ENCODE results near the gene AGFG2. TPM values are rescaled to one million over a fixed set of nuclear protein-coding genes. Genes with fewer than 3 reads are reported as not detected.
"Not testable (repeated sequence)": the region's sequence is repeated elsewhere in the genome, so short reads cannot be mapped to it uniquely, and the experiment has no call there.

The AGFG2 gene
- total RNA-seq, 2 donors from 2014 or later, result 8.5 to 28.9 TPM

GRCh38 chr7:100520138-100520537 is 18.9 kb upstream of the AGFG2 start:
- no peak for DNase-seq
- WGBS, 2 experiments (ENCODE audit: insufficient coverage in 1 of 2, insufficient read length in 1 of 2), result 73% methylated on average over 1 of the region's 1 CpG; no CpG with 5 or more reads in 1 of the 2 experiments
- Mint-ChIP-seq H3K27me3 (ENCODE audit: insufficient read depth) (peaks cover 10% of the 10 kb centered on the region), H3K27ac (no peak overlapping the region), H3K4me1 (peaks cover 4% of the 10 kb centered on the region), H3K4me3 (no peak overlapping the region), H3K9me3 (peaks cover 11% of the 10 kb centered on the region), H3K36me3 (ENCODE audit: low read depth) (no peaks in the 10 kb centered on the region)
- Histone ChIP-seq H3K4me1 (ENCODE audit: control insufficient read depth, insufficient read depth, low read length) (no peaks in the 10 kb centered on the region), H3K27ac (ENCODE audit: low read depth, low read length) (no peak overlapping the region), H3K9me3 (ENCODE audit: control insufficient read depth, low read length) (no peaks in the 10 kb centered on the region), H3K27me3 (ENCODE audit: control insufficient read depth, insufficient read depth, low read length, poor library complexity, severe bottlenecking) (no peaks in the 10 kb centered on the region), H3K36me3 (ENCODE audit: control insufficient read depth, insufficient read depth, low read length) (no peaks in the 10 kb centered on the region), H3K9ac (ENCODE audit: extremely low read depth, low read length, poor library complexity, severe bottlenecking) (no peak overlapping the region), H3K4me3 (ENCODE audit: low read length) (no peak overlapping the region)
- TF ChIP-seq CTCF (conservative IDR thresholded peaks at IDR 0.05), result no peak

GRCh38 chr7:100521076-100521475 is 17.9 kb upstream of the AGFG2 start:
- no peak for TF ChIP-seq CTCF (conservative IDR thresholded peaks at IDR 0.05)
- H3K4me3 Mint-ChIP-seq, result no peak overlapping the region
- H3K4me1 ChIP-seq (ENCODE audit: control insufficient read depth, insufficient read depth, low read length), result no peaks in the 10 kb centered on the region
- H3K27me3 Mint-ChIP-seq (ENCODE audit: insufficient read depth), result peaks cover 10% of the 10 kb centered on the region
- H3K9me3 Mint-ChIP-seq, result peaks cover 14% of the 10 kb centered on the region
- H3K27ac Mint-ChIP-seq, result no peak overlapping the region
- no peaks in the 10 kb centered on the region for H3K9me3 ChIP-seq (ENCODE audit: control insufficient read depth, low read length)
- WGBS, 2 experiments (ENCODE audit: insufficient coverage in 1 of 2, insufficient read length in 1 of 2), result 89% methylated on average over 2 of the region's 2 CpGs; no CpG with 5 or more reads in 1 of the 2 experiments
- DNase-seq, result no peak
- H3K4me3 ChIP-seq (ENCODE audit: low read length), result no peak overlapping the region
- H3K4me1 Mint-ChIP-seq, result peaks cover 2% of the 10 kb centered on the region
- H3K27ac ChIP-seq (ENCODE audit: low read depth, low read length), result no peak overlapping the region
- no peaks in the 10 kb centered on the region for H3K27me3 ChIP-seq (ENCODE audit: control insufficient read depth, insufficient read depth, low read length, poor library complexity, severe bottlenecking)
- no peaks in the 10 kb centered on the region for H3K36me3 Mint-ChIP-seq (ENCODE audit: low read depth)
- H3K36me3 ChIP-seq (ENCODE audit: control insufficient read depth, insufficient read depth, low read length), result no peaks in the 10 kb centered on the region
- H3K9ac ChIP-seq (ENCODE audit: extremely low read depth, low read length, poor library complexity, severe bottlenecking), result no peak overlapping the region

- H3K4me3 Mint-ChIP-seq, result not testable (repeated sequence)
Measured at GRCh38 chr7:100521909-100522593, 17.0 kb upstream of the AGFG2 start.

GRCh38 chr7:100523192-100523591 is 15.8 kb upstream of the AGFG2 start:
- H3K27ac Mint-ChIP-seq, result not testable (repeated sequence)

More at GRCh38 chr7:100521909-100522593, 17.0 kb upstream of the AGFG2 start:
- peaks cover 14% of the 10 kb centered on the region for H3K9me3 Mint-ChIP-seq
- H3K36me3 ChIP-seq (ENCODE audit: control insufficient read depth, insufficient read depth, low read length); H3K9me3 ChIP-seq (ENCODE audit: control insufficient read depth, low read length); H3K27me3 ChIP-seq (ENCODE audit: control insufficient read depth, insufficient read depth, low read length, poor library complexity, severe bottlenecking); H3K4me3 ChIP-seq (ENCODE audit: low read length); H3K27ac ChIP-seq (ENCODE audit: low read depth, low read length); H3K9ac ChIP-seq (ENCODE audit: extremely low read depth, low read length, poor library complexity, severe bottlenecking); H3K36me3 Mint-ChIP-seq (ENCODE audit: low read depth); H3K4me1 Mint-ChIP-seq; DNase-seq; H3K27ac Mint-ChIP-seq; H3K4me1 ChIP-seq (ENCODE audit: control insufficient read depth, insufficient read depth, low read length): not testable (repeated sequence)
- H3K27me3 Mint-ChIP-seq (ENCODE audit: insufficient read depth), result peaks cover 11% of the 10 kb centered on the region
- WGBS, 2 experiments (ENCODE audit: insufficient coverage in 1 of 2, insufficient read length in 1 of 2), result no CpG with 5 or more reads among the region's 3 CpGs

GRCh38 chr7:100528108-100528866 is 10.7 kb upstream of the AGFG2 start:
- not testable (repeated sequence) for H3K4me3 Mint-ChIP-seq; H3K27ac ChIP-seq (ENCODE audit: low read depth, low read length); H3K27ac Mint-ChIP-seq; DNase-seq; H3K36me3 Mint-ChIP-seq (ENCODE audit: low read depth); H3K27me3 ChIP-seq (ENCODE audit: control insufficient read depth, insufficient read depth, low read length, poor library complexity, severe bottlenecking); H3K36me3 ChIP-seq (ENCODE audit: control insufficient read depth, insufficient read depth, low read length); H3K4me3 ChIP-seq (ENCODE audit: low read length); H3K4me1 Mint-ChIP-seq; H3K9me3 ChIP-seq (ENCODE audit: control insufficient read depth, low read length); H3K4me1 ChIP-seq (ENCODE audit: control insufficient read depth, insufficient read depth, low read length); H3K9ac ChIP-seq (ENCODE audit: extremely low read depth, low read length, poor library complexity, severe bottlenecking)
- Mint-ChIP-seq H3K9me3 (peaks cover 12% of the 10 kb centered on the region), H3K27me3 (ENCODE audit: insufficient read depth) (peaks cover 12% of the 10 kb centered on the region)
- WGBS, 2 experiments (ENCODE audit: insufficient coverage in 1 of 2, insufficient read length in 1 of 2), result 85 to 91% methylated on average over 10 to 12 of the region's 12 CpGs

More at GRCh38 chr7:100523192-100523591, 15.8 kb upstream of the AGFG2 start:
- not testable (repeated sequence) for H3K4me1 Mint-ChIP-seq; H3K36me3 ChIP-seq (ENCODE audit: control insufficient read depth, insufficient read depth, low read length); H3K9me3 ChIP-seq (ENCODE audit: control insufficient read depth, low read length); H3K27ac ChIP-seq (ENCODE audit: low read depth, low read length); H3K4me3 Mint-ChIP-seq; H3K4me3 ChIP-seq (ENCODE audit: low read length); DNase-seq; H3K9ac ChIP-seq (ENCODE audit: extremely low read depth, low read length, poor library complexity, severe bottlenecking); H3K36me3 Mint-ChIP-seq (ENCODE audit: low read depth); H3K4me1 ChIP-seq (ENCODE audit: control insufficient read depth, insufficient read depth, low read length); H3K27me3 ChIP-seq (ENCODE audit: control insufficient read depth, insufficient read depth, low read length, poor library complexity, severe bottlenecking)
- Mint-ChIP-seq H3K27me3 (ENCODE audit: insufficient read depth) (peaks cover 12% of the 10 kb centered on the region), H3K9me3 (peaks cover 14% of the 10 kb centered on the region)
- WGBS, 2 experiments (ENCODE audit: insufficient coverage in 1 of 2, insufficient read length in 1 of 2), result no CpG with 5 or more reads among the region's 34 CpGs

All from endodermal cell (in vitro differentiated cells).